Skin epidermis (tissue), 12 donors: ENCODE results near the gene AGO3.
A peak's percentile ranks its signal among the peaks of the same experiment; 100 is the strongest.
"Not testable (repeated sequence)": the region's sequence is repeated elsewhere in the genome, so short reads cannot be mapped to it uniquely, and the experiment has no call there.

Source experiments
- H3K27ac ChIP-seq, 21 experiments: fragments of 200-600 bp; sonication (generic) in 11 of 21; one replicate each; pipeline ENCODE4 v1.5.0; 2020; ENCODE audit warnings: mild to moderate bottlenecking in 3 of 21, inconsistent platforms in 2 of 21, moderate library complexity in 2 of 21
- H3K4me3 ChIP-seq, 7 experiments: fragments of 200-600 bp; sonication (generic) in 2 of 7; one replicate each; pipeline ENCODE4 v1.5.0; 2020; ENCODE audit warnings: inconsistent platforms in 2 of 7, mild to moderate bottlenecking in 2 of 7, moderate library complexity in 1 of 7

Gene AGO3

GRCh38 chr1:35930593-35931445, at the start of gene AGO3:
Gene AGO3, plus strand, starts transcription at chr1:35931105. Its CDS starts 322 bp downstream, at chr1:35931427.
- peak within 1 kb of the TSS; percentile 53 to 95 (median 87) for H3K4me3 ChIP-seq
- H3K27ac ChIP-seq = peak within 1 kb of the TSS; percentile 91 to 100 (median 97)

GRCh38 chr1:35881850-35882273, 49.0 kb upstream of the AGO3 start:
- Histone ChIP-seq H3K4me3 (no peak overlapping the region), H3K27ac (no peak overlapping the region)

- Histone ChIP-seq H3K4me3 (peak overlapping the region in 5 of 7 experiments; percentile 69 to 99 (median 98)), H3K27ac (peak overlapping the region in 5 of 21 experiments; percentile 43 to 85 (median 73))
Measured at GRCh38 chr1:35882586-35882944, 48.3 kb upstream of the AGO3 start.

GRCh38 chr1:35882945-35883634, 47.8 kb upstream of the AGO3 start, which contains the start of gene AGO1:
Gene AGO1, plus strand, starts transcription at chr1:35883209. Its CDS starts 213 bp downstream, at chr1:35883422.
- peak within 1 kb of the TSS; percentile 69 to 99 (median 97) for H3K4me3 ChIP-seq
- H3K27ac ChIP-seq = peak within 1 kb of the TSS; percentile 38 to 94 (median 83)

DNA sequence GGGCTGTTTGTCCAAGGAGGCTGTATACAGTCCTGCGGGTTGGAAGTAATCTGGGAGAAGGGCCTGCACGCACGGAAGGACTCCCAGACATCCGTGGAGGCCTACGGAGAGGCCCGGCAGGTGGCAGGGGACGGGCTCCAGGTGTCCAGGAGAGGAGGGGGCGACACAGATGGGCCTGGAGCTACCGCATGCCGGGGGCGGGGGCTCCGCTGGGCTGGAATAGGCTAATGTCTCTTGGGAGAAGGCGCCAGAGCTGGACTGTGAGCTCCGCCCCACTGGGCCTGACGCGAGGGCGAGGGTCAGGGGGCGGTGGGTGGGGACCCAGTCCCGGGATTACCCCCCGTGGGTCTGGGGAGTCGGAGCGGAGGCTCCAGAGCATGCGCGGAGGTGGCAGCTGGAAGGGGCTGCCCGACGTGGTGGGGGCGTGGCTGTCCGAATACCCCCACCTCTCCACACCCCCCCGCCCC, 47.2 kb upstream of the AGO3 start:
- peak overlapping the region; percentile 38 to 94 (median 83) for H3K27ac ChIP-seq
- peak overlapping the region; percentile 69 to 99 (median 97) for H3K4me3 ChIP-seq

DNA sequence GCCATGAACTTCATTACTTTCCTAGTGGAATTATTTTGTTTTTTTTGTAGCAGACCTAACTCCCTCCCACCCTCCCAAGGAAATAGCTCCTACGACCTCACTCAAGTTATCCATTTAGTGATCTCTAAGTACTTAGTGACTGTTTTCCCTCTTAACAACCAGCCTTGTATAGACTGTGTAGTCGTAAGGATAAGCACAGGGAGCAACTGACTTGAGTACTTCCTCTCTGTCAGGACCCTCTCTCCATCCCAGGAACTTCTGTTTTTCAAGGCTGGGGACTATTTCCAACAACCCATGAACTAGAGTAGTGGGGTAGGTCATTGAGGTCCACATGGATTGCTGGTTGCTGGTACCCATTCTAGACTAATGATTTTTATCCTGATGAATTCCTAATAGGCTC, 46.0 kb upstream of the AGO3 start:
- H3K27ac ChIP-seq = no peak overlapping the region
- no peak overlapping the region for H3K4me3 ChIP-seq

DNA sequence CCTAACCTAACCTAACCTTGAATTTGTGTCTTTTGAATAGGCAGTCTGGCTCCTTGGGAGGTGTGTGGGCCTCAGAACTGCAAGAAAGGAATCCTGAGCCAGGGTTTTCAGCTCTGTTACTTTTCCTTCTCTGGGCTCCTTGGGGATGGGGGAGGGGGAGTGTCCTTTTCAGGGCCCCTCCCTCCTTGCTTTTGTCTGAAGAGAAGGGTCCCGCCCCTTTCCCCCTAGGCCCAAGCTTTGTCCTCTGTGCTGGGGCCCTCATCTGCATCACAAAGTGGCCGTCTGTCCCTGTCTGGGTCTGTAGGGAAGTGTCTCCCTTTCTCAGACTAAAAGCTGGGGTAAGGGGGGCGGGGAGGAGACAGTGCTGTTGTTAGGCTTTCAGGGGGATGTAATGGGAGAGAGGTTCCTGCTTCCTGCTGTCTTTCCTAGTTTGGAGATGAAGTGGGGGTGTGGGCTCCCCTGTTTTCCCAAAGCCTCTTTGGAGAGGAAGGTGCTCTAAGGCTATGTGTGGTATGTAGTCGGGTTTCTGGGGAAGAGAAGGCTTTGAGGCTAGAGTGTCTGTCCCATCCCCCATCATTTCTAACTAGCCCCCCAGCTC, 44.8 kb upstream of the AGO3 start:
- H3K4me3 ChIP-seq = no peak overlapping the region
- peak overlapping the region in 1 of 21 experiments; percentile 8 for H3K27ac ChIP-seq

DNA sequence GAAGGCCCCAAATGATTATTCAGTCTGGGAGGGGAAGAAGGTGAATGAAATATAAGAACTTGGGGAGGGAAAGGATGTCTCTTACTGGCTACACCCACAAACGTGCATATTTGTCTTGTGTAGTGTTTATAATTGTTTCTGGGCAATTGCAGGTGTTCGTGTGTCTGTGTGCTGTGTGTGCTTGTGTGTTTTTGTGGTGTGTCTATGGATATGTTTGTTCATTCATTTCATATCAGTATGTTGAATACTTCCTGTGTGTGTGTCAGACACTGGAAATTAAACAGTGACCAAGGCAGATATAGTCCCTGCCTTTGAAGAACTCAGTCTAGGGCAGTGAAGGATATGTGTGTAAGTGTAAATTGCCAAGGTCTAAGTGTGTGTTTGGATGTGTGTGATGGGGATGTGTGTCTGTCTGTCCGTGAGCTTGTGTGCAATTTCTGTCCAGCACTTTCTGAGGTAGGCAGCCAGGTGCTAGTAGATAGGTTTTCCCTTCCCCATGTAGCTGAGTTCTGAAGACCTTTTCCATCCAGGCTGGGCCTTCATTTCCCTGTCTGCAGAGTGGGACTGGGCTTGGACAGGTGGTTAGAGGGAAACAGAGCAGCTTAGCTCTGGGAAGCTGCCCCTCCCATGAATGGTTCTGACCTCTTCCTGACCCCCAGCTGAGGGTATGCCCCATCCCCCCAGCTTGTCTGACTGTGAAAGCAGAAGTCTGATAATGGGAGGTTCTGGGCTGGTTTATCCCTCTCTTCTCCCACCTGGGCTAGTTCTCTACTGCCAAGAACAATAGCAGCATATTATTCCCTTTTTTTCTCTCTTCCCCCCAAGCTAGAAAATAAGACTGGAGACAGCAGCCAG, 44.1 kb upstream of the AGO3 start:
- Histone ChIP-seq H3K27ac (no peak overlapping the region), H3K4me3 (no peak overlapping the region)

DNA sequence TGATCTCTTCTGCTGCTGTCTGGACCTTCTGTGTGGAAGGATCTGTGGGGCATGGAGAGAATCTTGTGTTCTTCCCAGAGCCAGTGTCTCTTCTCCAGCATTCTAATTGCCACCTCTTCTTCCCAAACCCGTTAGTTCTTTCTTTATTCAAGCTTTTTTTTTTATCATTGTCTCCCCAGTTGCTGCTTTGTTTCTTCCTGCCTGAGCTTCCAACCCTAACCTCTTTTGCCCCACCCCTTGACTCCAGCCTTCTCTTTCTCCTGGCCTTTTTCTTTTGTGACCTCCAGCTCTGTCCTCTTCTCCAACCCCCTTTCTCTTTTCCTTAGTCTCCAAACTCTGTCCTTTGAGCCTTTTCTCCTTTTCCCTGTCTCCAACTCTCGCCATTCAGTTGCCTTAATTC, 43.4 kb upstream of the AGO3 start:
- no peak overlapping the region for H3K4me3 ChIP-seq
- H3K27ac ChIP-seq = no peak overlapping the region

GRCh38 chr1:35888255-35888654, 42.6 kb upstream of the AGO3 start:
- H3K4me3 ChIP-seq = no peak overlapping the region
- no peak overlapping the region for H3K27ac ChIP-seq

GRCh38 chr1:35888981-35889380, 41.9 kb upstream of the AGO3 start:
- not testable (repeated sequence) for H3K4me3 ChIP-seq, H3K27ac ChIP-seq

DNA sequence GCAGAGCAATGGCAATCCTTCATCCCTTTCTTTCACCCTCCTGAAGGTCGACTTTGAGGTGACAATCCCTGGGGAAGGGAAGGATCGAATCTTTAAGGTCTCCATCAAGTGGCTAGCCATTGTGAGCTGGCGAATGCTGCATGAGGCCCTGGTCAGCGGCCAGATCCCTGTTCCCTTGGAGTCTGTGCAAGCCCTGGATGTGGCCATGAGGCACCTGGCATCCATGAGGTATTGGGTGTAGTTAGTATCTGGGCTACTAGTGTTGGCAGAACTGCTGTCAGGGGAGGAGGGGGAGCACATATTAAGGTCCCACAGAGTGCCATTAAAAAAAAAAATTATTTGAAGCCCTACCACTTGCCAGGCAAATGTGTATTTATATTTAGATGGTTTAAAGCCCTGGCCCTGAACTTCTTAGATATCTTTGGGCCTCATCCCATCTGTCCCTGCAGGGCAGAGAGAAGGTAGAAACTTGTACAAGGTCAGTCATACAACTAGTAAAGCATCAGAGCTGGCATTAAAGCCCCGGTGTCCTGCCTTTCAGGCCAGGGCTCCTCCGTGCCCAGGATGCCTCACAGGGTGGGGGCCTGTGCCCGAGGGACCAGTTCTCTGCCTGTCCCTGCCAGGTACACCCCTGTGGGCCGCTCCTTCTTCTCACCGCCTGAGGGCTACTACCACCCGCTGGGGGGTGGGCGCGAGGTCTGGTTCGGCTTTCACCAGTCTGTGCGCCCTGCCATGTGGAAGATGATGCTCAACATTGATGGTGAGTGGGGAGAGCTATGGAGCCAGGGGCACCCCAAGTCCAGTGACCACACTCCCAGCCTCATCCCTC, 37.6 kb upstream of the AGO3 start:
- H3K4me3 ChIP-seq = no peak overlapping the region
- peak overlapping the region in 3 of 21 experiments; percentile 14 to 55 (median 17) for H3K27ac ChIP-seq

DNA sequence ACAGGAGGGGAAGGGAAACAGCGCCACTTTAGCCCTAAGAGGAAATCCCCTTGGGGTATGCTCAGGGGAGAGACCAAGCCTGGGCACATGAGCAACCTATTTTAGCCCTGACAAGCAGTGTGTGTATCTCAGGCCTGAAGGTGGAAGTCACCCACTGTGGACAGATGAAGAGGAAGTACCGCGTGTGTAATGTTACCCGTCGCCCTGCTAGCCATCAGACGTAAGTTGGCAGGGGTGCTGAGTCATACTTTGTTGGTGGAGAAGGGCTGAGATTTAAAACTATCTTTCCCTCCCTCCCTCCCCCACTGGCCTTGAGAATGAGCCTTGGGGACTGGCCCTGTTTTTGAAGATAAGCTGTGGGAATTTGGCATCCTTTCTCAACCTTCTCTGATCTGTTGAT, 36.7 kb upstream of the AGO3 start:
- Histone ChIP-seq H3K4me3 (no peak overlapping the region), H3K27ac (peak overlapping the region in 3 of 21 experiments; percentile 14 to 55 (median 17))

- peak overlapping the region in 1 of 21 experiments; percentile 14 for H3K27ac ChIP-seq
Measured at GRCh38 chr1:35894656-35895055, 36.2 kb upstream of the AGO3 start.

GRCh38 chr1:35899941-35900340, 31.0 kb upstream of the AGO3 start:
- H3K4me3 ChIP-seq = no peak overlapping the region
- H3K27ac ChIP-seq = no peak overlapping the region

More at GRCh38 chr1:35894656-35895055, 36.2 kb upstream of the AGO3 start:
- H3K4me3 ChIP-seq = no peak overlapping the region

GRCh38 chr1:35901235-35901634, 29.7 kb upstream of the AGO3 start:
- no peak overlapping the region for H3K27ac ChIP-seq
- H3K4me3 ChIP-seq = no peak overlapping the region

GRCh38 chr1:35902671-35903070, 28.2 kb upstream of the AGO3 start:
- Histone ChIP-seq H3K27ac (no peak overlapping the region), H3K4me3 (no peak overlapping the region)

- H3K4me3 ChIP-seq = no peak overlapping the region
- H3K27ac ChIP-seq = no peak overlapping the region
Measured at GRCh38 chr1:35914717-35915116, 16.2 kb upstream of the AGO3 start.
